ENCODE results near the gene NDUFAF8. TPM values are rescaled to one million over a fixed set of nuclear protein-coding genes. Genes with fewer than 3 reads are reported as not detected.

NDUFAF8 gene
- total and polyA plus RNA-seq, 8 donors: 14.5 to 185 (median 43.4) TPM; not detected in 1

DNA sequence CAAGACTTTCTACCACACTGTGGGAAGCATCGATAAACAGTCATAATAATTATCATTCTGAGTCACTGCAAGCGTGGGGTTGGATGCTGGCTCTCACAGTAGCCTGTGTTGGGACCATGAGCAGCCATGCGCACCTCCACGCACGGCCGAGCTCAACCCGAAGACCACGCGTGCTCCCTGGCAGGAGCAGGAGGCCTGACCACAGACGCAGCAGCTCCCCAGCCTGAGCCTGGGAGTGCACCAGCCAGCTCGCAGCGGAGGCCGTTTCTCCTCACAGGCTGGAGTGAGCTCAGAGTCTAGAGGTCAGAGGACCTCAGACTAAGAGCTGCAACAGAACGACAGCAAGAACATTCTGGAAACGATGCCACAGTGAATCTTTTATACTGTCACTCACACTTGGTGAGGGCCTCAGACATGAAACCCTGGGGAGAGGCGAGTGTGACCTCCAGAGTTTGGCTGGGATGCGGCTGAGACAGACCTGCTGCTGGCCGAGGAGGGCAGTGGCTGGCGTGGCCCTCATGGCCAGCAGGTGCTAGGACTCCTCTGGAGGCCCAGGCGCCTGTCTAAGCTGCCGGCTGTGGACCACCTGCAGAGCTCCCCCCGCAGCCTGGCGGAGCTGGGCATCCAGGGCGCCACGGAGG, 6.0 kb downstream of the NDUFAF8 start:
- H3K4me1 ChIP-seq: peaks cover 3 to 21% (median 10%) of the 10 kb centered on the region in 4 donors
- peaks cover 6 to 47% (median 33%) of the 10 kb centered on the region in 4 donors for H3K36me3 ChIP-seq
- TF ChIP-seq EP300 (IDR thresholded peaks at IDR 0.05) (no peak), POLR2A (IDR thresholded peaks at IDR 0.05) (no peak), POLR2AphosphoS5 (IDR thresholded peaks at IDR 0.05) (no peak)
- TF ChIP-seq, protein P1, sequence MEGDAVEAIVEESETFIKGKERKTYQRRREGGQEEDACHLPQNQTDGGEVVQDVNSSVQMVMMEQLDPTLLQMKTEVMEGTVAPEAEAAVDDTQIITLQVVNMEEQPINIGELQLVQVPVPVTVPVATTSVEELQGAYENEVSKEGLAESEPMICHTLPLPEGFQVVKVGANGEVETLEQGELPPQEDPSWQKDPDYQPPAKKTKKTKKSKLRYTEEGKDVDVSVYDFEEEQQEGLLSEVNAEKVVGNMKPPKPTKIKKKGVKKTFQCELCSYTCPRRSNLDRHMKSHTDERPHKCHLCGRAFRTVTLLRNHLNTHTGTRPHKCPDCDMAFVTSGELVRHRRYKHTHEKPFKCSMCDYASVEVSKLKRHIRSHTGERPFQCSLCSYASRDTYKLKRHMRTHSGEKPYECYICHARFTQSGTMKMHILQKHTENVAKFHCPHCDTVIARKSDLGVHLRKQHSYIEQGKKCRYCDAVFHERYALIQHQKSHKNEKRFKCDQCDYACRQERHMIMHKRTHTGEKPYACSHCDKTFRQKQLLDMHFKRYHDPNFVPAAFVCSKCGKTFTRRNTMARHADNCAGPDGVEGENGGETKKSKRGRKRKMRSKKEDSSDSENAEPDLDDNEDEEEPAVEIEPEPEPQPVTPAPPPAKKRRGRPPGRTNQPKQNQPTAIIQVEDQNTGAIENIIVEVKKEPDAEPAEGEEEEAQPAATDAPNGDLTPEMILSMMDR (IDR thresholded peaks at IDR 0.05): no peak
- no peak for DNase-seq
- H3K4me3 ChIP-seq: no peak overlapping the region
- intact Hi-C loops (cut with DNase I; ENCODE audit: low total_unique reads): no loop called here
- no peaks in the 10 kb centered on the region for H3K27me3 ChIP-seq
- H3K27ac ChIP-seq: no peak overlapping the region
- 76 to 83% (median 82%) methylated on average over 9 to 25 of the region's 25 CpGs for WGBS, 5 donors
- no peaks in the 10 kb centered on the region for H3K9me3 ChIP-seq

DNA sequence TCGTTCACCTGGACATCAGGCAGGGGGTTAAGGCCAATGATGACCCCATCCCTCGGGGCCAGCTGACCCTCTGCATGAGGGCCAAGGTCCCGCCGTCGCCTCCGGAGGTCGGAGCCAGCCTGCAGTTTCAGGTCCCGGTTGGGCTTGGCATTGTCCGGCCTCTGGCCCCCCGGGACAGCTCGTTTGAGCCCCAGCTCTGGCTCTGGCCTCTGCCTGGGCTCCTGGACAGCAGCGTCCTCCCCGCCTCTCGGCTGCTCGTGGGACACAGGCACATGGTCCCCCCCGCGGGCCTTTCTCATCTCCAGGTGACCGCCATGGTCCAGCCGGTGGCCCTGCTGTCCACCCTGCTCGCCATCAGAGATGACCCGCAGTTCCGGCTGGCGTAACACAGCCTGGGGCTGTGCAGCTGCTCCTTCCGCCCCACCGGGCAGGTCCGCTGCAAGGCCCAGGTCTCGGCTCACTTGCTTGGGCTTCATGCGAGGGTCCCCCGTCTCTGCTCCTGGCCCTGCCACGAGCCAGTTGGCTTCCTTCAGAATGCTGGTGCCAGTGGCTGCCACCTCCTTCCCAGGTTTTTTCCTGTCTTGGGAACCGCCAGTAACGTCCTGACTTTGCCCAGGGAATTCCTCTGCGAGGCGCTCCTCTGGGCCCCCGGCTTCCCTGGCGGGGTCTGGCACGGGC, 6.7 kb downstream of the NDUFAF8 start:
- no peaks in the 10 kb centered on the region for H3K27me3 ChIP-seq
- 77 to 89% (median 82%) methylated on average over 5 to 37 of the region's 37 CpGs for WGBS, 5 donors
- H3K36me3 ChIP-seq: peaks cover 13 to 54% (median 39%) of the 10 kb centered on the region in 4 donors
- no peaks in the 10 kb centered on the region for H3K9me3 ChIP-seq
- intact Hi-C loops (cut with DNase I; ENCODE audit: low total_unique reads): no loop called here
- H3K4me3 ChIP-seq: no peak overlapping the region
- TF ChIP-seq EP300 (IDR thresholded peaks at IDR 0.05) (no peak), POLR2A (IDR thresholded peaks at IDR 0.05) (no peak), POLR2AphosphoS5 (IDR thresholded peaks at IDR 0.05) (no peak)
- TF ChIP-seq, protein P1 (IDR thresholded peaks at IDR 0.05): no peak
- H3K27ac ChIP-seq: no peak overlapping the region
- DNase-seq: no peak
- H3K4me1 ChIP-seq: peaks cover 0 to 14% (median 4%) of the 10 kb centered on the region in 4 donors

GRCh38 chr17:81246343-81246670, 7.2 kb downstream of the NDUFAF8 start:
- Histone ChIP-seq H3K4me1 (peaks cover 0 to 9% (median 0%) of the 10 kb centered on the region in 4 donors), H3K36me3 (peaks cover 18 to 56% (median 42%) of the 10 kb centered on the region in 4 donors), H3K27me3 (no peaks in the 10 kb centered on the region), H3K4me3 (no peak overlapping the region), H3K9me3 (no peaks in the 10 kb centered on the region), H3K27ac (no peak overlapping the region)
- DNase-seq: no peak
- TF ChIP-seq POLR2AphosphoS5 (IDR thresholded peaks at IDR 0.05): no peak
- TF ChIP-seq EP300 (IDR thresholded peaks at IDR 0.05): no peak
- WGBS, 5 donors: 85 to 92% (median 88%) methylated on average over 4 to 10 of the region's 10 CpGs
- intact Hi-C loops (cut with DNase I; ENCODE audit: low total_unique reads): no loop called here

DNA sequence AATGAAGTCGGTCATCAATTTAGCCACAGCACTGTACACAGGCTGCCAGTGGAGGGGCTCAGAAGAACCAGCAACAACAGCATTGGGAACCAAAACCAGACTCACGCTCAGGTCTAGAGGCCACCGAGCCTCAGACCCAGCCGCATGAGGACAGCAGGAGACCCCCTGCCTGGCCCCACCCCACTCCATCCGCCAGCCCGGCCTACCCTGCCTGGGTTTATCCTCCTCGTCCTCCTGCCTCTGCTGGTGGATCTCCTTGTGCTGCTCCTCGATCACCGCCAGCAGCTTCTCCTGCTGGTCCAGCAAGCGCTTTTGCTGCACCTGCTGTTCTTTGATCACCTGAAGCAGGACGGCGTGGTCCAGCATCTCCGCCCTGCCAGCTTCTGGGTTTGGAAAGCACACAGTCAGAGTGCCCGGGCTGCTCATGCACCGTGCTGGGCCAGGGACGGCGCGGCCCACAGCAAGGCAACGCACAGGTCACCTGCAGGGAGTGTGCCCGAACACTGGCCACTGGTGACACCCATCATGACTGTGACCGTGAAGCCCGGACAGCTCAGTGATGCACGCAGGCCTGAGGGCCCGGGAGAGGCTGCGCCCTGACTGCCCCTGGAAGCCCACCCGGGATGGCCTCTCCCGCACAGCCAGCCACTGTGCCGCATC, 7.7 kb downstream of the NDUFAF8 start:
- no peak for DNase-seq
- Histone ChIP-seq H3K27ac (no peak overlapping the region), H3K4me3 (no peak overlapping the region), H3K9me3 (no peaks in the 10 kb centered on the region), H3K27me3 (no peaks in the 10 kb centered on the region), H3K36me3 (peaks cover 21 to 59% (median 45%) of the 10 kb centered on the region in 4 donors), H3K4me1 (peaks cover 0 to 4% (median 0%) of the 10 kb centered on the region in 4 donors)
- WGBS, 5 donors: 91 to 93% (median 92%) methylated on average over 22 to 28 of the region's 28 CpGs
- TF ChIP-seq POLR2A (IDR thresholded peaks at IDR 0.05) (no peak), POLR2AphosphoS5 (IDR thresholded peaks at IDR 0.05) (no peak), EP300 (IDR thresholded peaks at IDR 0.05) (no peak)
- TF ChIP-seq, protein P1 (IDR thresholded peaks at IDR 0.05): no peak
- intact Hi-C loops (cut with DNase I; ENCODE audit: low total_unique reads): no loop called here
